ENCODE results near the gene MYO5A. TPM values are rescaled to one million over a fixed set of nuclear protein-coding genes. Genes with fewer than 3 reads are reported as not detected.

Gene MYO5A
- total RNA-seq, 6 donors from 2014 or later, result 24.8 to 76.5 (median 35.5) TPM

GRCh38 chr15:52278636-52279367 lies 249.9 kb downstream of the MYO5A start:
- DNase-seq (no peak), ATAC-seq (ENCODE audit: low FRiP score in 2 of 2) (no peak)
- WGBS, 2 donors, result 84 to 92% methylated on average over 13 of the region's 13 CpGs
- Histone ChIP-seq H3K27me3 (no peaks in the 10 kb centered on the region), H3K9me3 (no peaks in the 10 kb centered on the region), H3K36me3 (peaks cover 0 to 14% (median 4%) of the 10 kb centered on the region in 4 donors), H3K27ac (no peak overlapping the region), H3K4me3 (no peak overlapping the region), H3K4me1 (peaks cover 0 to 10% (median 0%) of the 10 kb centered on the region in 4 donors)
- TF ChIP-seq CTCF (IDR thresholded peaks at IDR 0.05), result no peak

- 78 to 83% methylated on average over 3 of the region's 3 CpGs for WGBS, 2 donors
- no peak overlapping the region for H3K4me3 ChIP-seq
- no peak for TF ChIP-seq EP300 (IDR thresholded peaks at IDR 0.05)
- no peak for TF ChIP-seq POLR2A (IDR thresholded peaks at IDR 0.05)
- TF ChIP-seq POLR2AphosphoS5 (IDR thresholded peaks at IDR 0.05), result no peak
- no peak for TF ChIP-seq CTCF (IDR thresholded peaks at IDR 0.05)
These were observed 250.5 kb downstream of the MYO5A start for GRCh38 chr15:52278135-52278534.

GRCh38 chr15:52277575-52277974 lies 251.1 kb downstream of the MYO5A start:
- H3K27me3 ChIP-seq, result no peaks in the 10 kb centered on the region
- ATAC-seq (ENCODE audit: low FRiP score in 2 of 2), result no peak
- peaks cover 0 to 14% (median 4%) of the 10 kb centered on the region in 4 donors for H3K36me3 ChIP-seq
- 91 to 95% methylated on average over 5 to 9 of the region's 9 CpGs for WGBS, 2 donors
- H3K9me3 ChIP-seq, result no peaks in the 10 kb centered on the region
- DNase-seq, result no peak
- H3K4me1 ChIP-seq, result peaks cover 0 to 10% (median 0%) of the 10 kb centered on the region in 4 donors
- H3K4me3 ChIP-seq, result no peak overlapping the region
- no peak overlapping the region for H3K27ac ChIP-seq
- TF ChIP-seq POLR2A (IDR thresholded peaks at IDR 0.05) (no peak), EP300 (IDR thresholded peaks at IDR 0.05) (no peak), POLR2AphosphoS5 (IDR thresholded peaks at IDR 0.05) (no peak), CTCF (IDR thresholded peaks at IDR 0.05) (no peak)

More at GRCh38 chr15:52278135-52278534, 250.5 kb downstream of the MYO5A start:
- Histone ChIP-seq H3K4me1 (peaks cover 0 to 10% (median 0%) of the 10 kb centered on the region in 4 donors), H3K27me3 (no peaks in the 10 kb centered on the region), H3K27ac (no peak overlapping the region), H3K9me3 (no peaks in the 10 kb centered on the region), H3K36me3 (peaks cover 0 to 14% (median 4%) of the 10 kb centered on the region in 4 donors)
- no peak for ATAC-seq (ENCODE audit: low FRiP score in 2 of 2)
- DNase-seq, result no peak

- H3K9me3 ChIP-seq, result no peaks in the 10 kb centered on the region
- no peak for TF ChIP-seq CTCF (IDR thresholded peaks at IDR 0.05)
- TF ChIP-seq POLR2AphosphoS5 (IDR thresholded peaks at IDR 0.05), result no peak
- TF ChIP-seq POLR2A (IDR thresholded peaks at IDR 0.05), result no peak
- no peak for TF ChIP-seq EP300 (IDR thresholded peaks at IDR 0.05)
- DNase-seq, result no peak
- WGBS, 2 donors, result 88 to 95% methylated on average over 7 of the region's 7 CpGs
- no peak overlapping the region for H3K4me3 ChIP-seq
- H3K27ac ChIP-seq, result no peak overlapping the region
- H3K27me3 ChIP-seq, result no peaks in the 10 kb centered on the region
- H3K4me1 ChIP-seq, result peaks cover 0 to 4% (median 0%) of the 10 kb centered on the region in 4 donors
- no peak for ATAC-seq (ENCODE audit: low FRiP score in 2 of 2)
- peaks cover 0 to 14% (median 6%) of the 10 kb centered on the region in 4 donors for H3K36me3 ChIP-seq
These were observed 252.4 kb downstream of the MYO5A start for GRCh38 chr15:52276256-52276770.
